ELF-1 (cell line): ENCODE measurements around the gene SUGCT.

Experiments
- DNase-seq: peaks from one replicate; pipeline ENCODE4 v3.0.0-alpha.2; 2016; ENCODE audit warnings: low read depth, low spot score

SUGCT gene

GRCh38 chr7:40899636-40900507, 765.1 kb downstream of the SUGCT start:
- no peak for DNase-seq

DNA sequence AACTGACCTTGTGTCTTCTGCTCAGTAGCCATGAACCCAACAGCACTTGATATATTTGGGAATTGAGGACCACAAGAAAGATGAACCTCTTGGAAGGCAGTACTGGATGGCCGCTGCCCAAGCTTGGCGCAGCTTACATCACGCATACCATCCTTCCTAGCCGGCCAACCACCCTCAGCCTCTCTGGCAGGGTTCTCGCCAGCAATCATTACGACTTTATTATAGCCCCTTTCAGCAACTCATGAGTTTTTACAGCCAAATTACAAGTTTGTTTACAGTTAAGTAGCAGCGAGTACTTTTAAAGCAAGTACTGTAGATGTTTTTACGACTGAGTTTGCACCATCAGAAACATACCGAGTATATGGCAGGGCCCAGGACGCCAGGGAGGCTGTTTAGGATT, 769.1 kb downstream of the SUGCT start:
- DNase-seq: no peak

DNA sequence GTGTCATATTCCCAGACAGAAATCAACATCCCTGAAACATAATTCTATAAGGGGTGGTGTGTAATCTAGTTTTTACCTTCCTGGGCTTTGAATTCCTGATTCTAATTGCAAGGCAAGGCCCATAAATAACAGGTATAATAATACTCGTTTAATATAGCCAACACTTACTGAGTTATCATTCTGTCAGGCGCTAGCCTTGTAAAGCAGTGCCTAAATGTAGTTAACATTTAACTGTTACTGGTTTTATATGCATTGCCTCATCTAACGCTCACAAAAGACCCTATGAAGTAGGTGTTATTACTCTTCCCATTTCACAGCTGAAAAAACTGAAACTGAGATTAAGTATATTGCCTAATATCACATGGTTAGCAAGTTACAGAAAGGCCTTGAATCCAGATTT, 772.5 kb downstream of the SUGCT start:
- no peak for DNase-seq

GRCh38 chr7:40909346-40909980, 774.7 kb downstream of the SUGCT start:
- DNase-seq: no peak
